Stimulated activated CD4-positive, alpha-beta T cell treated with anti-CD3 and anti-CD28 coated beads, TNF-alpha, amount 100 ng/mL, for 1 hour (primary cell): ENCODE data around the gene SEMA3E.
"Not testable (repeated sequence)": the region's sequence is repeated elsewhere in the genome, so short reads cannot be mapped to it uniquely, and the experiment has no call there.

Experiments used
- DNase-seq, 3 donors: peaks; one replicate each; pipeline ENCODE4 v3.0.0-alpha.2; 2020; ENCODE audit warnings: low read depth in 3 of 3, low spot score in 1 of 3

The SEMA3E gene

DNA sequence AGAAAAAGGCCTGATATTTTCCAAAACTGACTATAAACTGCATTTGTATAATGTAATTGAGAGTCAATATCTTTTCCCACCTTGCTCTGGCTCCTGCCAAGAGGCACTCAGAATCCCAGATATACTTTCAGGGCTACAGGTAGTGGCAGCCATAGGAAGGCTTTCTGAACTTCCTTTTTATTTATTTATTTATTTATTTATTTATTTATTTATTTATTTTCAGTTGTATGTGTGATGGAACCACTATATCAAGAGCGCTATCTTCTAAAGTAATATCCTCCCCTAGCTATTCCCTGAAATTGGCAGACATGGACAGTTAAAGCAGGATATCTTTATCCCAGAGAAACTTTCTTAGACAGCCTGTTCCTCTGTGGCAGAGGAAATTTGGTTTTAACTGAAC lies 86.7 kb downstream of the SEMA3E start:
- DNase-seq, result no peak

DNA sequence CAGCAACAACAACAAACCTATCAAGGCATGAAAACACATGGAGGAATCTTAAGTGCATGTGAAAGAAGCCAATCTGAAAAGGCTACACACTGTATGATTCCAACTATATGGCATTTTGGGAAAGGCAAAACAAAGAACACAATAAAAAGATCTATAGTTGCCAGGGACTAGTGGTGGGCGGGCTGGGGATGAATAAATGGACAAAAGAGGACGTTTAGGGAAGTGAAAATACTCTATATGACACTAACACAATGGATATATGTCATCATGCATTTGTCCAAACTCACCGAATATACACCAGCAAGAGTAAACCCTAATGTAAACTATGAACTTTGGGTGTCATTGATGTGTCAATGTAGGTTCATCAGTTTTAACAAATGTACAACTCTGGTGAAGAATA lies 89.1 kb downstream of the SEMA3E start:
- DNase-seq, result no peak

DNA sequence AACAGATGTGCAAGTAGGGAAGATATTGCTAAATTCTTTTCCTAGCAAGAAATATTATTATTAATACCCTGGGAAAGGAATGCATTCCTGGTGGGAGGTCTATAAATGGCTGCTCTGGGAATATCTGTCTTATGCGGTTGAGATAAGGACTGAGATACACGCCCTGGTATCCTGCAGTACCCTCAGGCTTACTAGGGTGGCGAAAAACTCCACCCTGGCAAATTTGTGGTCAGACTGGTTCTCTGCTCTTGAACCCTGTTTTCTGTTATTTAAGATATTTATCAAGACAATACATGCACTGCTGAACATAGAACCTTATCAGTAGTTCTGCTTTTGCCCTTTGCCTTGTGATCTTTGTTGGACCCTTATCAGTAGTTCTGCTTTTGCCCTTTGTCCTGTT lies 96.4 kb downstream of the SEMA3E start:
- DNase-seq, result not testable (repeated sequence)

DNA sequence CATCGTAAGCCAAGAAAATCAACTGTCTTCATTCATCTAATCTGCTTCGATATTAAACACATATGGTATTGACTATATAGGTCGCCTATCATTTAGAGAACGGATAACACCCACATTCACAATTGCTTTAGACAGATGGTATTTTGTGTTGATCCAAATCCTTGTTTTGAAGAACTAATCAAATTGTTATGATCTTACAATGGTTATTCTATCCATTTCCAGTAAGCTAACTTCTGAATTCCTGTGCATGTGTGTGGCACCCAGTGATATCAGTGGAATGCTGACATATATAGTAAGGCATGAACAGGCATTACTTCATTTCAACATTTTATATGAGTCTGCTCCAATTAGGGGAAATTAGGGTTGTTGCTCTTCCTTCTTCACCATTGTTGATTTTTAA lies 98.8 kb downstream of the SEMA3E start:
- no peak for DNase-seq

DNA sequence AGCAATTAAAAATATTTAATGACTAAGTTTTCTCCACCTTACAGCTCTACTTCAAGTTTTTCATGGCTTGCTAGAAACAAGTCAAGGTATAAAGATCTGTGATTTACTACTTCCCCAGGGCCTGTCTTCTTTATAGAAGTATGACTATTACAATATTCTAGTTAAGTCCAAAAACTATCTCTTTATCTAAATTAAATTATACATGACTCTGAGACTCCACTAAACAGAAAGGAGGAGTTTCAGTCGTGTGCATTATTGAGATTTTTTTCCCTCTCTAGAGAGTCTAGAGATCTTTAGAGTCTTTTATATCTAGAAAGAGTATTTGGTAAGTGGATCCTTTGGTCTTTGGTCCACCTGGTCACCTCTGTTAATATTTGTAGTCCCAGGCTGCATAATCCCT lies 100.7 kb downstream of the SEMA3E start:
- DNase-seq, result no peak

DNA sequence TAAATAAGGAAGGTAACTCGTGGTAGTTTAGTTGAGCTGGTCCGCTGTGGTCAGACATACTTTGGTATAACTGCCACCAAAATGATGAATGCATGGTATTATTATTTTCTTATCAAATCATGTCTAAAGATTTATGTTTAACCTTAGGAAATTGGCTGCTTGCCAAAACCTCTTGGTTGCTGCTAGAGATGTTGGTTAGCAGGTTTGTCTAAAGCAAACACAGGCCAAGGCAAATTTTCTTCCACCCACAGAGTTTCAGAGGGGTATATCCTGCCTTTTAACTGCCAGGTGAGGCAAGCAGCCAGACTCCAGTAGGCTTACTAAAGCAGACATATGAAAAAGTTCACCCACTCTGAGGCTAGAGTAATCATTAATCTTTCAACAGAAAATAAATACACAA lies 101.4 kb downstream of the SEMA3E start:
- DNase-seq, result no peak

- DNase-seq, result no peak
Observed at GRCh38 chr7:83546586-83546985, 102.4 kb downstream of the SEMA3E start.

DNA sequence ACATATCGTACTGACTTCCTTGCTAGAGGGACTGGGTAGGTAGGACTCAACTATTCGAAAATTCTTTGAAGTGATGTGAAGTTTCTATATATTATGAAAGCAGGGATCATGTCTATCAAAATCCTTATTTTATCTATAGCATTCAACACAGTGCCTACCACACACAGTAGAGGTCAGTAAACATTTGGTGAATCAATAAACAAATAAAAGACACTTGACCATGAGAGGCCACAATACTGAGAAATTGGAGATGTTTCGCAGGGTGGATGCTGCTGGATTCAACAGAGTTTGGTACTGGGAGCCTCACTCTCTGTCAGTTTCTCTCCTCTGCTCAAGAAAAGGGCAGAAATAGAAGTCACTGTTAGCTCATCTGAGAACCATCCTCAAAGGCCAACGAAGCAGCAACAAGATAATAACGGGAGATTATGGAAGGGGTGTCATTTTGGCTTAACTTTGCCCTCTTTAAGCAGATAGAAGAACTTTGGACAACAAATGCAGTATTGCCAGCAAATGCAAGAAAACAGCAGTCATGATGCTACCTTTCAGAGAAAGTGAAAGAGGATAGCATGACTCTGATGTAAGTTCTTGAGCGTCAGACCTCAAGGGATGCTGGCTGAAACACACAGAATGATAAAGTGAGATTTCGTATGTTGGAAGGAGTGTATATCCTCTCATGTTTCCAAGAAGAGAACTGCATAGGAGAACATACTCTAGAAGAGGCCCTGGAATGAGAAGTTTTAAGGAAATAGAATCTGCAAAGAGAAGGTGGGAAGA lies 107.6 kb downstream of the SEMA3E start:
- no peak for DNase-seq

DNA sequence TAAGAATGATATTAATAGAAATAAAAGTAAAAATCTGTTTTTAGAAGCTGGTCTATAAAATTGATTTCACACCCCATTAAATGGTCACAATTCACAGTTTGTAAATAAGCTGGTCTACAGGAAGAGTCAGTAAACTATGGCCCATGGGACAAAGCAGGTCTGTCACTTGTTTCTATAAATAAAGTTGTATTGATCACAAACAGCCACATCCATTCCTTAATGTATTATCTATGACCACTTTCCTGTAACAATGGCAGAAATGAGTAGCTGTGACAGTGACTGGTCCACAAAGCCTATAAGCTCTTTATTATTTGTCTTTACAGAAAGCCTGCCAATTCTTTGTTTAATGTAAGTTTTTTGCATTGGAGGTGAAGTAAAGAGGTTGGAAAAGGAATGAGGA lies 114.5 kb downstream of the SEMA3E start:
- no peak for DNase-seq

DNA sequence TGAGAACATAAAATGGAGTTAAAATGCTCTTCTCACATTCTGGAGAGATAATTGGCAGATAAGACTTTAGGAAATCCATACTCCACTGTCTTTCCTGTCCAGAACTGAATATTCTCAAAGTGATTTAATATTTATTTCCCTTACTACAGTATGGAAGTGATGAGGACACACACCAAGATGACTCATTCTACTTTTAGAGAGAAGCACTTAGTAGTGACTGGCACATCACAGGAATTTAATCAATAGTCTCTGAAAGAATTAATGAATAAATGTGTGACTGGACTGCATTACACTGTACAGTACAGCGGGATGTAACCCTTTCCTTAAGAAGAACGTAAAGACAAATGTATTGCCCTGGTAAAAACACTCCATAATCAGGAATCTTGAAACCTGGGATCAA lies 116.7 kb downstream of the SEMA3E start:
- no peak for DNase-seq

GRCh38 chr7:83531766-83532165 lies 117.2 kb downstream of the SEMA3E start:
- no peak for DNase-seq

DNA sequence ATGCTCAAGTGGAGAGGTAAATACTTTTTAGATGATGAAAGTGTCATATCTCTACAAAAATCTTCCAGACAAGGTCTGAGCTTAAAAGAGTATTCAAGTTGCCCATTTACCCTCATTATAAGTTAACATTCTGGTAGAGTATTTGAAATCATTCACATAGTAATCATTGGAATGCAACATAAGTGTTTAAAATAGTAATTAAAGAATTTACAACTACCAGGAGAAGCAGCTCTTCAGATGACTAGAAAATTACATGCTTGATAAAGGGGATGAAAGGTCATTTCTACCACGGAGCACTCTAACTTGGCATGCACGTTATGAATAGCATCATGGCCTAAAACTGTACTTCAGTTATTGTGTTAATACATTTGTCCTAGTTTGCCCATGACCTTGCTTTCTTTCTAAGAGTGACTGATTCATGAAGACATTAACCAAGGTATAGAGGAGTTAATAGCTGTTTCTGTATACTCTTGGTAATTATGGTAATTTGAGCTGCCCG lies 120.0 kb downstream of the SEMA3E start:
- no peak for DNase-seq

- DNase-seq, result no peak
Observed at GRCh38 chr7:83524277-83525075, 124.5 kb downstream of the SEMA3E start.

- DNase-seq, result no peak
Observed at GRCh38 chr7:83520726-83521125, 128.2 kb downstream of the SEMA3E start.

GRCh38 chr7:83519240-83519639 lies 129.7 kb downstream of the SEMA3E start:
- no peak for DNase-seq

DNA sequence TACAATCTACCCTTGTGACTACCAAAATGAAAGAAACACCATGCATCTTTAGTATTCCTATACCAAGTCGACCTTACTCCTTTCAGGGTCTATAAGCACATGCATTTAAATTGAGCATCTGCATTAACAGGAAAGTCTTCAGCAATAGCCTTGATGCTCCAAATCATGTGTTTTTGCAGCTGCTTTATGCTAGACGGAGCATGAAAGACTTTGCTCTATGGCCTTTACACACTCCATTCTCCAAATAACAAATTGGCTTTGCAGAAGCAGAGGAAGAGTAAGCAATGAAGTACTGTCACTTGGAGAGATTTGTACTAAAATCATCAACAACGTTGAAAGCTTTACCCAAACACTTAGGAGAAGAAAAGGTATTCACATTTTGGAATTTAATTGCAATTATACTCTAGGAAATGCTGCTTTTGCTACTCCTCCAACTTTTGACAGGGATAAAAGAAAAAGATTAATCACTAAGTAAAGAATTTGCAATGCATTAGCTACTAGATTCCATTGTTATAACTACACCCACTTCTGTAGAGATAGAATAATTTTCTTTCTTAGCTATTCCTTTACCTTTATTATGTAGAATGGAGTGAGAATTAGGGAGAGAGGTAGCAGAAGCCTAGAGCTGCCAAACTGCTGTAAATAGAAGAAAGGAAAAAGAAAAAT lies 131.8 kb downstream of the SEMA3E start:
- no peak for DNase-seq

DNA sequence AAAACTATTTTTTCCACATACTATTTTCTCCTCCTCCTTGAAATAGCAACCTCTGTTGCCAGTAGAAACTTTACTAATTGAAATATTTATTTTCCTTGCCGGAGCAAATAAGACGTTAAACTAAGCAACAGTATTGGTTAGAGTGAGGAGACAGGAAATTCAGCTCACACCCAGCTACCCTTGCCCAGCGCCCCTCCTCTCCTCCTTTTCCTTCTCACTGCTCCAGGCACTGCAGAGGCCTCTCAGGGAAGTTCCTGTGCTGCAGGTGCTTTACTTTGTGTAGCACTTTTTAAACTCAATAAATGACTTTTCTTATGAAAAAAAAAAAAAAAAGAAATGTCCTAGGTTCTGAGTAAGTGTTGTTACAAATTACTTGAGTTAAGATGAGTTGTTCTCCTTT lies 134.0 kb downstream of the SEMA3E start:
- no peak for DNase-seq

DNA sequence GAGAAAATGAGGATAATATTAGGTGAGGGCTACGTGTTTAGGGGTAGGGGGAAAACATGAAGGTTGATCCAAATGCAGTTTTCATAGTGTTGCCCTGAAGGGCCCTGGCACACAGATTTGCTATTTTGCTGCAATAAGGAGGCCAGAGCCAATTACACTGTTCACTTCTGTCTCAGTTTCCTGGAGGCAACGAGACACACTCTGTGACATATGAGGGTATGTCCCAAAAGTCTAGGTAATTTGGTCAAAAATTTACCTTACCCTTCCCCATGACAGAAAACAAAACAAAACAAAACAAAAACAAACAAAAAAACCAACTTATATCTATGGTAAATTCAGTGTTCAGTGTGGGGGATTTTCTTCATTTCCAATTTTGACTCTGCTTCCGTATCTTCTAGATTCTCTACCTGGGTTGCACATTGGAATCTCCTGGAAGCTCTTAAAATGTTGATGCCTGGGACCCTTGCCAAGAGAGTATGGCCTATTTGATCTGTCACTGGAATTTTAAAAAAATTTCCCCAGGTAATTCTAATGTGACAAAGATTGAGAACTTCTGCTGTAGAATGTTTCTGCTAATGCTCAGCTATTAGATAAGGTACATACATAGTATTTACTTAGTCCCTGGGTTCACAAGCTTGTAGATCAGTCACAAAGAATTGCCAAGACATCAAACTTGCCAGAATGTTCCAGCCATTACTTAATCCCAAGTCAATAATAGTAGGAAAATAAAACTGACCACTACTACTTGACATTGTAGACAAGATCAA lies 139.5 kb downstream of the SEMA3E start:
- no peak for DNase-seq

GRCh38 chr7:83504330-83504729 lies 144.6 kb downstream of the SEMA3E start:
- DNase-seq, result no peak

DNA sequence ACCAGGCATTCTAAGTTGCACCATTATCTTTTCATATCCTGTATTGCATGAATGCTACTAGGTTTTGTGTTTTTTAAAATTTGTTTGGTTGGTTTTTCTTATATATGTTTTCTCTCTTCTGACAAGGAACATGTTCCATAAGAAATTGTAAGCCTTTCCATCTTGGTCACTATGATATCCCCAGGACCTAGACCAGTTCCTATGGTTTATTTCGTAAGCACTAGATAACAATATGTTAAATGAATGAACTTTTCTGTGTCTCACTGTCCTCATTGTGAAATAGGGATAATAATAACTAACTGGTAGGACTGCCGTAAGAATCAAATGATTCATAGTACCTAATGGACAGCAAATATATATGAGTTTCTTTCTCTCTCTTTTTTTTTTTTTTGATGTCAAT lies 146.3 kb downstream of the SEMA3E start:
- no peak for DNase-seq

DNA sequence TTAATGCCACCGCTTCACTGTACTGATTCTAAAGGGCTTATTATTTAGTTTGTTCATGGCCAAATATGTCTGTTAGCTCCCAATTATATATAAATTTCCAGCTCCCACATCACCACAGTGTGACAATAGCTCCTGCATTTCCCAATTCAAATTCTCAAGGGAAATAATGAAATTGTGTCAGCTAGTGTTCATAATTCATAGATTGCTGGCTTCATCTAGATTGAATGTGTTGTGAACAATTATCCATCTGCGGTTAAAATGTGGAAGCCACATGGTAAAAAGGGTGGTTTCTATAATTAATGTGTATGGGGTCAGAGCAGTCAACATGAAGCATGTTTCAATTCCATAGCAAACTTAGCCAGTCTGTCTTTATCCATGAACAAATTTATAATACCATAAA lies 154.3 kb downstream of the SEMA3E start:
- DNase-seq, result no peak
